B cell (primary cell): ENCODE measurements around the gene KCNK7.

Source experiments
- CTCF ChIP-seq: fragments of 200-600 bp; IDR thresholded peaks from one replicate; pipeline ENCODE4 v1.8.0; 2022; ENCODE audit warnings: antibody characterized with exemption, mild to moderate bottlenecking
- EZH2 ChIP-seq: IDR thresholded peaks from 2 replicates; pipeline ENCODE4 v1.6.1; 2012; ENCODE audit warnings: borderline replicate concordance, low read depth, mild to moderate bottlenecking, moderate library complexity, low read length; ENCODE audit not compliant: insufficient read depth, poor library complexity, severe bottlenecking

GRCh38 chr11:65640483-65641296, 45.1 kb upstream of the KCNK7 start:
- no peak for TF ChIP-seq CTCF
- TF ChIP-seq EZH2: no peak
